CD4-positive, alpha-beta T cell (primary cell): ENCODE results near the gene CSNK1G1. TPM values are rescaled to one million over a fixed set of nuclear protein-coding genes. Genes with fewer than 3 reads are reported as not detected.

ENCODE experiments used
- ATAC-seq: fragments of 200-7000 bp; cut with Tn5 transposase; one replicate; pipeline ENCODE4 v1.10.0; 2022; ENCODE audit warnings: mild to moderate bottlenecking; ENCODE audit not compliant: poor library complexity
- CTCF ChIA-PET: fragments of 350-600 bp; sonication (Branson Sonifier 250); formaldehyde crosslinking; loops from one replicate; lab custom pipeline; 2021; ENCODE audit warnings: antibody characterized with exemption, inconsistent platforms; lab: Charles Lee
- POLR2A ChIA-PET: fragments of 350-600 bp; sonication (Branson Sonifier 250); formaldehyde crosslinking; loops from one replicate; lab custom pipeline; 2021; ENCODE audit warnings: antibody characterized with exemption, inconsistent platforms; lab: Charles Lee
- DNase-seq, 14 experiments: peaks; one replicate each; pipeline ENCODE4 v3.0.0-alpha.2; 2013 to 2020; ENCODE audit warnings: mixed read lengths in 2 of 14
- H3K27ac ChIP-seq, 2 donors: one replicate each; pipeline versions ENCODE4 v1.5.1 to v1.7.0; 2013; ENCODE audit warnings: low read length in 2 of 2, low read depth in 1 of 2, mild to moderate bottlenecking in 1 of 2
- H3K27me3 ChIP-seq, 2 experiments: 1 replicate in 1 of 2; 2 replicates in 1 of 2; pipeline versions ENCODE4 v1.6.1 to v1.7.0; 2013; ENCODE audit warnings: low read length in 2 of 2, control low read depth in 1 of 2, mild to moderate bottlenecking in 1 of 2, moderate library complexity in 1 of 2; ENCODE audit not compliant: insufficient read depth in 2 of 2, control insufficient read depth in 1 of 2
- H3K36me3 ChIP-seq: one replicate; pipeline ENCODE4 v1.6.1; 2013; ENCODE audit warnings: low read length, control low read depth; ENCODE audit not compliant: insufficient read depth
- H3K4me1 ChIP-seq: one replicate; pipeline ENCODE4 v1.6.1; 2013; ENCODE audit warnings: low read length, control low read depth; ENCODE audit not compliant: insufficient read depth
- H3K4me3 ChIP-seq: one replicate; pipeline ENCODE4 v1.5.1; 2013; ENCODE audit warnings: mild to moderate bottlenecking, low read length, moderate library complexity
- H3K9me3 ChIP-seq, 2 experiments: 1 replicate in 1 of 2; 2 replicates in 1 of 2; pipeline versions ENCODE4 v1.6.1 to v1.7.0; 2013; ENCODE audit warnings: low read length in 2 of 2, mild to moderate bottlenecking in 2 of 2, control low read depth in 1 of 2, moderate library complexity in 1 of 2; ENCODE audit not compliant: control insufficient read depth in 1 of 2, insufficient read depth in 1 of 2
- H3K27ac Mint-ChIP-seq: one replicate; pipeline ENCODE4 v1.8.0; 2020; ENCODE audit warnings: mixed read lengths
- H3K27me3 Mint-ChIP-seq: one replicate; pipeline ENCODE4 v1.8.0; 2021; ENCODE audit warnings: mixed read lengths
- H3K36me3 Mint-ChIP-seq: one replicate; pipeline ENCODE4 v1.8.0; 2021; ENCODE audit warnings: low read depth, mixed read lengths
- H3K4me1 Mint-ChIP-seq: one replicate; pipeline ENCODE4 v1.8.0; 2021; ENCODE audit warnings: low read depth, mixed read lengths
- H3K4me3 Mint-ChIP-seq: one replicate; pipeline ENCODE4 v1.8.0; 2020; ENCODE audit warnings: mild to moderate bottlenecking, mixed read lengths
- H3K9me3 Mint-ChIP-seq: one replicate; pipeline ENCODE4 v1.8.0; 2020; ENCODE audit warnings: mixed read lengths
- intact Hi-C, 2 experiments: fragments of 100-400 bp; cut with DNase I in 1 of 2; cut with micrococcal nuclease in 1 of 2; formaldehyde crosslinking; loops; one replicate each; pipeline versions ENCODE4 v1.15.1 to v1.9.0; 2023 to 2025; cut with DNase I, micrococcal nuclease
- total RNA-seq, 174 experiments: library from RNA in 2 of 174; stranded (reverse) in 2 of 174; gene quantifications; one replicate each; pipeline ENCODE4 v1.2.3 and lab custom pipeline; 2021 to 2026
- TF ChIP-seq, protein P1 (sequence below): fragments of 200-600 bp; IDR thresholded peaks from one replicate; pipeline ENCODE4 v1.8.0; 2022; ENCODE audit warnings: antibody characterized with exemption, mild to moderate bottlenecking

The CSNK1G1 gene
- total RNA-seq, 2 experiments from 2014 or later = 12.2 to 13.7 TPM

DNA sequence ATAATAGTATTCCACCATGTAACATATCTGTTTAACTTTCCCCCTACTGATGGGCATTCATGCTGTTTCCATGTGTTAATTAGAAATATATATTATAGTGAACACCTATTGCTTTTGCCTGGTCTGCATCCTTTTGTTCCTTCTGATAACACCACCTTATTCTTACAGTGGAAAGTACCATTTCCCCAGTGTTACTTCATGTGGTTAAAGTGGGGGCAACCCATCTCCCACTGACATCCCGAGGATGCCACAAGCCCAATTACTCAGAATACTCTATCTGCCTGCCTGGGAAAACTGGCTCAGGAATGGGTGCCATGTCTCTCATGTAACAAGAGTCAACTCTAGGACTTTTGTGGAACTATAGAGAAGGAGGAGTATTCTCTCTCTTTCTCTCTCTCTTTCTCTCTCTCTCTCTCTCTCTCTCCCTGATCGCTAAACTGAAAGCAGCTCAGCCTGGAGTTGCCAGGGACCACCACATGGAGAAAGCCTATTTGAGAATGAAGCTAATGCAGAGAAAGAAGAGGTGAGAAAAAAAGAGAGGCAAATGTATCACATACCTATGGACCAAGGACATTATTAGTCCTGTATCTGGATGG is 126.7 kb downstream of the CSNK1G1 start:
- DNase-seq (peak in 1 of 14 experiments; percentile 8), ATAC-seq (no peak)
- H3K36me3 ChIP-seq = no peaks in the 10 kb centered on the region
- H3K4me1 Mint-ChIP-seq = peaks cover 5% of the 10 kb centered on the region
- CTCF ChIA-PET = interaction anchor here (0.7 kb wide), 1 partner anchor 12 kb away, joined by 5 read pairs; no protein-coding TSS in a partner anchor
- H3K4me3 ChIP-seq = no peak overlapping the region
- TF ChIP-seq, protein P1, sequence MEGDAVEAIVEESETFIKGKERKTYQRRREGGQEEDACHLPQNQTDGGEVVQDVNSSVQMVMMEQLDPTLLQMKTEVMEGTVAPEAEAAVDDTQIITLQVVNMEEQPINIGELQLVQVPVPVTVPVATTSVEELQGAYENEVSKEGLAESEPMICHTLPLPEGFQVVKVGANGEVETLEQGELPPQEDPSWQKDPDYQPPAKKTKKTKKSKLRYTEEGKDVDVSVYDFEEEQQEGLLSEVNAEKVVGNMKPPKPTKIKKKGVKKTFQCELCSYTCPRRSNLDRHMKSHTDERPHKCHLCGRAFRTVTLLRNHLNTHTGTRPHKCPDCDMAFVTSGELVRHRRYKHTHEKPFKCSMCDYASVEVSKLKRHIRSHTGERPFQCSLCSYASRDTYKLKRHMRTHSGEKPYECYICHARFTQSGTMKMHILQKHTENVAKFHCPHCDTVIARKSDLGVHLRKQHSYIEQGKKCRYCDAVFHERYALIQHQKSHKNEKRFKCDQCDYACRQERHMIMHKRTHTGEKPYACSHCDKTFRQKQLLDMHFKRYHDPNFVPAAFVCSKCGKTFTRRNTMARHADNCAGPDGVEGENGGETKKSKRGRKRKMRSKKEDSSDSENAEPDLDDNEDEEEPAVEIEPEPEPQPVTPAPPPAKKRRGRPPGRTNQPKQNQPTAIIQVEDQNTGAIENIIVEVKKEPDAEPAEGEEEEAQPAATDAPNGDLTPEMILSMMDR = no peak
- POLR2A ChIA-PET = no interaction called here
- intact Hi-C loops = no loop called here
- H3K27ac Mint-ChIP-seq = no peak overlapping the region
- H3K4me3 Mint-ChIP-seq = no peak overlapping the region
- peaks cover 0 to 11% of the 10 kb centered on the region in 2 experiments for H3K9me3 ChIP-seq
- H3K27me3 ChIP-seq = no peaks in the 10 kb centered on the region
- no peaks in the 10 kb centered on the region for H3K9me3 Mint-ChIP-seq
- no peak overlapping the region for H3K27ac ChIP-seq
- H3K27me3 Mint-ChIP-seq = no peaks in the 10 kb centered on the region
- H3K4me1 ChIP-seq = no peaks in the 10 kb centered on the region
- H3K36me3 Mint-ChIP-seq = no peaks in the 10 kb centered on the region

DNA sequence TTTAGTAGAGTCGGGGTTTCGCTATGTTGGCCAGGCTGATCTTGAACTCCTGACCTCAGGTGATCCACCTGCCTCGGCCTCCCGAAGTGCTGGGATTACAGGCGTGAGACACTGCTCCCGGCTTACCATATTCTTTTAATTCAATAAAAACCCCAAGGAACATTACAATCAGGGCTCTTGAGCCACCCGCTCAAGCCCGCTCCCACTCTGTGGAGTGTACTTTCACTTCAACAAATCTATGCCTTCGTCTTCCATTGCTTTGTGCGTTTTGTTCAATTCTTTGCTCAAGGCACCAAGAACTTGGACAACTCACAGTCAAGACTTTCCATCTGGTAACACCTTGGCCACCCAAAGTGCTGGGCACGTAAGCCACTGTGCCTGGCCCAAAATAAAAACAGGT is 130.2 kb downstream of the CSNK1G1 start:
- H3K27me3 Mint-ChIP-seq = no peaks in the 10 kb centered on the region
- Histone ChIP-seq H3K9me3 (peaks cover 0 to 11% of the 10 kb centered on the region in 2 experiments), H3K4me3 (no peak overlapping the region), H3K27me3 (no peaks in the 10 kb centered on the region), H3K36me3 (no peaks in the 10 kb centered on the region), H3K4me1 (no peaks in the 10 kb centered on the region), H3K27ac (no peak overlapping the region)
- intact Hi-C loops = no loop called here
- H3K9me3 Mint-ChIP-seq = no peaks in the 10 kb centered on the region
- H3K4me3 Mint-ChIP-seq = no peak overlapping the region
- POLR2A ChIA-PET = no interaction called here
- H3K4me1 Mint-ChIP-seq = peaks cover 10% of the 10 kb centered on the region
- no peak for ATAC-seq
- no peaks in the 10 kb centered on the region for H3K36me3 Mint-ChIP-seq
- H3K27ac Mint-ChIP-seq = no peak overlapping the region
- CTCF ChIA-PET = no interaction called here
- TF ChIP-seq, protein P1 = no peak
- DNase-seq = no peak

DNA sequence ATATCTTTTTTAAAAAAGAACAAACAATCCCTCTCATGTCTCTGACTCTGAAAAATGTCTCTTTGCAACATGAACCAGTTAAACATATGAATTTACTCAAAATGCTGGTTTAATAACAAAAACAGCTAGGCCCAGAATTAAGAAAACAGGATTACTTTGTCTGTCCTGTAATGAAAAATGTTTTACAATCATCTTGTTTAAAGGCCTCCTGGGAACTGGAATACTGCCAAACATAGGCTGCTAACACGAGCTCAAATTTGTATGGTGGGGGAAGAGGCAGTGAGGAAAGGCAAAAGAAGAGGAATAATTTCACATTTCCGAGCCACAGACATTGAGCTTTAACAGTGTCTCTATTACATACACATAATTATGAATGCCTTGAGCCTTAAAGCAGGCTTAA is 131.5 kb downstream of the CSNK1G1 start:
- no peaks in the 10 kb centered on the region for H3K27me3 ChIP-seq
- TF ChIP-seq, protein P1 = no peak
- CTCF ChIA-PET = no interaction called here

More for the DNA sequence above, 131.5 kb downstream of the CSNK1G1 start:
- Mint-ChIP-seq H3K27ac (no peak overlapping the region), H3K9me3 (no peaks in the 10 kb centered on the region), H3K36me3 (no peaks in the 10 kb centered on the region), H3K4me1 (peaks cover 10% of the 10 kb centered on the region), H3K27me3 (no peaks in the 10 kb centered on the region), H3K4me3 (no peak overlapping the region)
- POLR2A ChIA-PET = no interaction called here
- DNase-seq (no peak), ATAC-seq (no peak)
- no peaks in the 10 kb centered on the region for H3K36me3 ChIP-seq
- H3K27ac ChIP-seq = no peak overlapping the region
- intact Hi-C loops = no loop called here
- H3K4me1 ChIP-seq = no peaks in the 10 kb centered on the region
- peaks cover 0 to 11% of the 10 kb centered on the region in 2 experiments for H3K9me3 ChIP-seq
- H3K4me3 ChIP-seq = no peak overlapping the region
